Right renal cortex interstitium (tissue), 3 donors: ENCODE results near the gene PRKAG2. TPM values are rescaled to one million over a fixed set of nuclear protein-coding genes. Genes with fewer than 3 reads are reported as not detected.

Experiments used
- DNase-seq, 3 donors: peaks; one replicate each; pipeline ENCODE4 v3.0.0-alpha.2; 2013; ENCODE audit warnings: low read depth in 3 of 3, low spot score in 2 of 3
- polyA plus RNA-seq, 3 donors: library from polyadenylated mRNA; unstranded; fragments of 120-200 nt; gene quantifications; one replicate each; pipeline ENCODE4 v1.2.1, GENCODE V29; 2013; ENCODE audit not compliant: insufficient read length in 3 of 3

The PRKAG2 gene
- polyA plus RNA-seq, 3 donors: 29.7 to 30.4 (median 30.0) TPM

- DNase-seq: no peak
These were observed 169.2 kb downstream of the PRKAG2 start for GRCh38 chr7:151707757-151708156.

DNA sequence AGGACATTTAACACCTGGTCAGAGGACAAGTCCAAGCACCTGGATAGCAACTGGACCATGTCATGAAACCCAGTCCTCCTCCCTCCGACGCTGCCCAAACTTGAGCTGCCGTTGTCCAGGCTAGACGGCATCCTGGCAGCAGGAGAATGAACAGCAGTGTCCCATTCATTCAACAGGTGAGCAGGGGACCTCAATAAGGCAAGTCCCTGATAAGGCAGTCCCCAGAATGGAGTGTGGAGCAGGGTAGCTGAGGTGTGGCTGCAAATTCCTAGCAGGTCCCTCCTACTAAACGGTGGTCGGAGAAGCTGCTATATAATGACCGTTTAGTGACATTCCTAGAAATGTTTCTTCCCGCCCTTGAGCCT, 169.8 kb downstream of the PRKAG2 start:
- DNase-seq: no peak

GRCh38 chr7:151706277-151707104, 170.4 kb downstream of the PRKAG2 start:
- no peak for DNase-seq

DNA sequence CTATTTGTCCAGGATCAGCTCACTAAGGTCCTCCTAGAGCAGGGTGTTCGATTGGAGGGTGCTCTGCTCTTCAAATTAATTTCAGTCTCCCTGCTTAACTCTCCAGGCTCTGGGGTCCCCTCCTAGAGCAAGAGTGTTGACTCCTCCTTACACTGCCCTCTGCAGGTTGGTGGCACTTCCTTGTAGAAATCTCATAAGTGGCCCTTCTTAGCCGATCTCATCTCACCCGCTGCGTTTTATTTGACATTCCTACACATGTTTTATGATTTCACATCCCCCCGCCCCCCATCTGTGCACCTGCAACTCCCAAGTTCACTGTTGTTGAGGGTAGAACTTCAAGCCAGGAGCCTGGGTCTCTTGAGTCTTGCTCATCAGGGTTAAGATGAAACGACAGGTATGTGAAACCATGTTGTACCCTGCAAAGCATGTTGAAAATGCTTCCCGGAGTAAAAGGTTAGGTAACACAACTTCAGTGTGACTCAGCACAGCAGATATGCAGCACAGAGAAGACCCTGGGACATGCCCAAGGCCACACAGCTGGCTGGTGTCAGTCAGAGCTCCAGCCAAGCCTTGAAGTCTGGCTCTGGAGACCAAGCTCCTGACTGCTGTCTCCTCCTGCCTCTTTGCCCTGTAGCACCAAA, 171.2 kb downstream of the PRKAG2 start:
- DNase-seq: no peak

- DNase-seq: no peak
These were observed 171.8 kb downstream of the PRKAG2 start for GRCh38 chr7:151704960-151705635.

GRCh38 chr7:151704299-151704959, 172.5 kb downstream of the PRKAG2 start:
- DNase-seq: no peak

GRCh38 chr7:151702961-151703360, 174.0 kb downstream of the PRKAG2 start:
- DNase-seq: no peak

DNA sequence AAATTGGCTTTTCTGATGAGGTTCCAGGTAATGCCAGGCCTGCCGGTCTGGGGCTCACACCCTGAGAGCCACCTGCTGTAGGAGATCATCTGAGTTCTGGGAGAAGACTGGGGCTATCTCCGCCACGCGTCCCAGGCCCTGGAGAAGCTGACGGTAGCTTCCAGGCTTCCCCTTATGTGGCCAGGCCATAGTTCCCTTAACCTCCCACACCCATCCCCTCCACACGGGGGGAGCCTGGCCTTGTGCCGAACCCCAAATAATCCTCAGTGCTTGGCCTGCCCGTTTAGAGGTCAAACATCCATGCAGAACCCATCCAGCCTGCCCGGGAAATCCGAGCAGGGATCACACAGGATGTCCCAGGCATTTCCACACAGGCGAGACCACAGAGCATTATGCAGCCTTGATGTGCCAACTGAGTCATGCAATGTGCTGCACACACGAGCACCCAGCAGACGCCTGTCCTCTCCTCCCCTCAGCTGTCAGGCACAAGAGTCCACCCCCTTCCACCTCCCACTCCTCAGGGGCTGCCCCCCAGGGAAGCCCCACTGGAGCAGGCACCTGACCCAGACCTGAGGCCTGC, 176.2 kb downstream of the PRKAG2 start:
- no peak for DNase-seq

DNA sequence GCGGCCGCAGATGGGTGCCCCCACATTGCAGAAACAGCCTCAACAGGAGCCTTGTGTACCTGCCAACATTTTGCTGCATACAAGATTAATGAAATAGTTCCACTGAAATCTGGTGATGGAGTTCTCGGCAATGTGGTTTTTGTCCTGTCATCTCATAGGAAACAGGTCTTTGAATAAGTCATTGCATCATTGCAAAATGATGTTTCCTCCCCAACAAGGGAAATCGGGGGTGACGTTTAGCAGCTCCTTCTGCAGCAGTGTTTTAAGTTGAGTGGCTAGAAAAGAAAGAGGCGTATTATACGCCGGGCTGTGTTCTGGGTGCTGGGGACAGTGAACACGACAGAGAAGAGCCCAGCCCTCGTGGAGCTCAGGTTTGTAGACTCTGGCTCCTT, 177.0 kb downstream of the PRKAG2 start:
- no peak for DNase-seq

DNA sequence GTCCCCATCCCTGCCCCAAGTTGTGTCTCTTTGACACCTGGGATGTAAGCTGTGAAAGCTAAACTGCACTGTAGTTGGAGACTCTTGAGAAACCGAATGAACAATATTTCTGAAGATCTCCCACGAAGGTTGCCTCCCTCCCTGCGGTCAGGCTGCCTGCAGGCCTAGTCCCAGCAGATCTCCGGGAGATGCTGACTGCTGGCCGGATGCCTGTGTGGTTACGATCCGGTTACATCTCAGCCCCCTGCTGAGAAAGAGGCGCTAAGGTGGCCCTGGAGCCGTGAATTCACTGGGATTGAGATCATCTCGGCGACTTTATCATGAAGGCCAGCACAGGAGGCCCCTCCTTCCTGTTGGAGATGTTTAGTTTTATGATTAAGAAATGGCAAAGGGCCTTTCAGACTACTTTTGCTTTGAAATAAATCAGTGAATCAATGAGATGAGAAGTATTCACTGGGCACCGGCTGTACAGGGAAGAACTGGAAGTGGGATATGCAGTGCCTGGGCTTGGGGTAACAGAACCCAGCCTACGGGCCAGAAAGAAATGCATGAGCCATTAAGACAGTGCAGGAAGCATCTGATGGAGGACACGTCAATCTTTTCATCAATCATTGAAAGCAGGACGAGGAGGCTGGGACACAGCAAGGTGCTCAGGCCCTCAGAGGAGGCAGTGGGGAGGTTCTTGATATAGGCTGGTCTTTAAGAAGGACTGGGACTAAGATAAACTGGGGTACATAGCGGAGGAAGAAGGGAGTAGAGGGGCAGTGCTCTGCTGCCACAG, 177.6 kb downstream of the PRKAG2 start:
- no peak for DNase-seq

DNA sequence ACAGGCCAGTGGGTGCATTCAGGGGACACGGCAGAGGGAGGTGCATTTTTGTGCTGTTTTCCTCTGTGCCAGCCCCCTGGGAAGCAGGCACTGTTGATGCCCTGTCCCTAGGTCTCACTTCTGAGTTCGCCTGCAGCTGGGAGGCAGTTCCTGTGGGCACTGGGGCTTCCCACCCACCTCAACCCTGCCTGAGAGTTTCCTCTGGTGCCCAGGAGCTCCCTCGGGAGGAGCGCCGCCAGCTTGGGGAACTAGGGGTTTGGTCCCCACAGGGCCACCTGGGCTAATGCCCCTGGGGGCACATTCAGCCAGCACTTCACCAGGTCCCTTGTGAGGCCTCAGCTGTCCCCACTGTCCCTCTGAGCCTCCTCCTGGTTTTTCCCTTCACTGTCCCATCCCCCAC, 179.0 kb downstream of the PRKAG2 start:
- DNase-seq: no peak

DNA sequence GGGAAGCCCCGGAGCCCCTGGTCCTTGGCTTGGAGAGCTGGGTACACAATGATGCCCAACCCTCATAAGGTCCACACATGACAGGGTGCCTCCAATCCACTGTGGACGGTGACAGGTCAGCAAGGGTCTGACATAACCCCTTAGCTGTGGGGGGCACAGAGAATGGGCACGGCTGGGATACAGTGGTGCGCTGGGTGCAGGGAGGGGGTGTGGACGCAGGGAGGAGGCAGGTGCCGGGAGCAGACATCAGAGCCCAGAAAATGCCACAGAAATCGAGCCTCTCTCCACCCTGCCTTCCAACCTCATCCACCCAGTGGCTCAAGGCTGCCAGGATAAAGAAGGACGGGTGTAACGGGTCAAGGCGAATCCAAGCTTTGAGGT, 179.4 kb downstream of the PRKAG2 start:
- no peak for DNase-seq

- no peak for DNase-seq
These were observed 180.0 kb downstream of the PRKAG2 start for GRCh38 chr7:151696721-151697514.

- DNase-seq: no peak
These were observed 180.9 kb downstream of the PRKAG2 start for GRCh38 chr7:151695951-151696541.

- DNase-seq: no peak
These were observed 181.9 kb downstream of the PRKAG2 start for GRCh38 chr7:151694828-151695580.

GRCh38 chr7:151694441-151694827, 182.5 kb downstream of the PRKAG2 start:
- no peak for DNase-seq

GRCh38 chr7:151693140-151693539, 183.8 kb downstream of the PRKAG2 start:
- DNase-seq: no peak

DNA sequence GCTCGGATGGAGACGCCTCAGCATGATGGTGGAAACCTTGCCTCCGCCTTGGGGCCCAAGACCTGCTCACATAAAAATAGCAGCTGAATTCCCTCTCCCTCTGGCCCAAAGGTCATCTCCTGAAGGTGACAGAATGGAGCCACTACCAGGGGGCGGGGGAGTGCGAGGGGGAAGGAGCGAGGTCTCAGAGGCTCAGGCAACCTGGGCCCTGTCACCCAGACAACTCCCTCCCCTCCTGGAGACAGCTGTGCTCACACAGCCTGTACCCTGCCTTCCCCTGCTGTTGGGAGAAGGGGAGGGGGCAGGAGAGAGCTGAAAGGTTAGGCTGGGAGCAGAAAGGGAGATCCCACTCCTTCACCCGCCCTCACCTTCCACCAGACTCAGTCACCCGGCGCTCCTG, 184.2 kb downstream of the PRKAG2 start:
- no peak for DNase-seq
